Ovary (tissue), 3 donors: ENCODE data around the gene STUB1.

Experiments
- POLR2A ChIP-seq: fragments of 450-650 bp; IDR thresholded peaks from one replicate; pipeline ENCODE4 v1.6.1; 2017; ENCODE audit warnings: antibody characterized with exemption, mild to moderate bottlenecking, moderate library complexity
- TF ChIP-seq, protein P1 (sequence below), 3 donors: fragments of 450-650 bp in 2 of 3; fragments of 200-600 bp in 1 of 3; IDR thresholded peaks; one replicate each; pipeline versions ENCODE4 v1.5.1 to v1.8.0; 2016 to 2022; ENCODE audit warnings: antibody characterized with exemption in 3 of 3, mild to moderate bottlenecking in 1 of 3
- donor health status: DM: no; HTN: no; CAD: no.

DNA sequence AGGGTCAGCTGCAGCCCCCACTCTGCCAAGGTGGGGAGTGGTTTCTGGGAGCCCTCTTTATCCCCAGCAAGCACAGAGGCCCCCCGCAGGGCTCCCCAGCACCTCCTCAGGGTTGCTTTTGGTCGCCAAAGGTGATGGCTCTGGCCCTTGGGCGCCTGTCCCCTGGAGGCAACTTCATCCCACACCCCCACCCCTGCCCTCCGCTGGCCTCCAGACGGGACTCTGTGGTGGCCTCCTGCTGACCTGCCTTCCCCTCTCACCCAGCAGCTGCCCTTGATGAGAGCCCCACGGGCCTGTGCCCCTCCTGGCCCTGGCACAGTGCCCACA is 20.1 kb upstream of the STUB1 start:
- TF ChIP-seq, protein P1, sequence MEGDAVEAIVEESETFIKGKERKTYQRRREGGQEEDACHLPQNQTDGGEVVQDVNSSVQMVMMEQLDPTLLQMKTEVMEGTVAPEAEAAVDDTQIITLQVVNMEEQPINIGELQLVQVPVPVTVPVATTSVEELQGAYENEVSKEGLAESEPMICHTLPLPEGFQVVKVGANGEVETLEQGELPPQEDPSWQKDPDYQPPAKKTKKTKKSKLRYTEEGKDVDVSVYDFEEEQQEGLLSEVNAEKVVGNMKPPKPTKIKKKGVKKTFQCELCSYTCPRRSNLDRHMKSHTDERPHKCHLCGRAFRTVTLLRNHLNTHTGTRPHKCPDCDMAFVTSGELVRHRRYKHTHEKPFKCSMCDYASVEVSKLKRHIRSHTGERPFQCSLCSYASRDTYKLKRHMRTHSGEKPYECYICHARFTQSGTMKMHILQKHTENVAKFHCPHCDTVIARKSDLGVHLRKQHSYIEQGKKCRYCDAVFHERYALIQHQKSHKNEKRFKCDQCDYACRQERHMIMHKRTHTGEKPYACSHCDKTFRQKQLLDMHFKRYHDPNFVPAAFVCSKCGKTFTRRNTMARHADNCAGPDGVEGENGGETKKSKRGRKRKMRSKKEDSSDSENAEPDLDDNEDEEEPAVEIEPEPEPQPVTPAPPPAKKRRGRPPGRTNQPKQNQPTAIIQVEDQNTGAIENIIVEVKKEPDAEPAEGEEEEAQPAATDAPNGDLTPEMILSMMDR (IDR thresholded peaks at IDR 0.05), result no peak
- no peak for TF ChIP-seq POLR2A
